ENCODE measurements around the gene RNF212B. TPM values are rescaled to one million over a fixed set of nuclear protein-coding genes. Genes with fewer than 3 reads are reported as not detected.

Gene RNF212B
- total and polyA plus RNA-seq, 2 of the 13 experiments (the other 11 are each of a cell fraction or from before 2014, with no cell fraction given), result 0.05 TPM; not detected in 1

- no peak for TF ChIP-seq BCLAF1 (IDR thresholded peaks at IDR 0.05)
- no peak for TF ChIP-seq ETV6 (CRISPR knock-in tag; conservative IDR thresholded peaks at IDR 0.05)
- no peak for TF ChIP-seq SMARCE1 (IDR thresholded peaks at IDR 0.05; ENCODE audit: borderline replicate concordance)
- TF ChIP-seq ZNF546 (CRISPR knock-in tag; conservative IDR thresholded peaks at IDR 0.05), result no peak
- no peak for TF ChIP-seq ZBTB21 (CRISPR knock-in tag; IDR thresholded peaks at IDR 0.05)
- TF ChIP-seq ZFP36L1 (CRISPR knock-in tag; IDR thresholded peaks at IDR 0.05), result 0 out of 2 replicates have a peak, but pooled peaks have one; percentile 2
- TF ChIP-seq MTERF4 (CRISPR knock-in tag; IDR thresholded peaks at IDR 0.05), result no peak
- TF ChIP-seq KLF12 (CRISPR knock-in tag; IDR thresholded peaks at IDR 0.05; ENCODE audit: borderline replicate concordance), result peak; percentile 58; the same call in 1 of the 2 replicates
- peak; percentile 7; the same call in 1 of the 2 replicates for TF ChIP-seq ZNF350 (CRISPR knock-in tag; IDR thresholded peaks at IDR 0.05; ENCODE audit: borderline replicate concordance, low read depth)
- TF ChIP-seq, protein P1, sequence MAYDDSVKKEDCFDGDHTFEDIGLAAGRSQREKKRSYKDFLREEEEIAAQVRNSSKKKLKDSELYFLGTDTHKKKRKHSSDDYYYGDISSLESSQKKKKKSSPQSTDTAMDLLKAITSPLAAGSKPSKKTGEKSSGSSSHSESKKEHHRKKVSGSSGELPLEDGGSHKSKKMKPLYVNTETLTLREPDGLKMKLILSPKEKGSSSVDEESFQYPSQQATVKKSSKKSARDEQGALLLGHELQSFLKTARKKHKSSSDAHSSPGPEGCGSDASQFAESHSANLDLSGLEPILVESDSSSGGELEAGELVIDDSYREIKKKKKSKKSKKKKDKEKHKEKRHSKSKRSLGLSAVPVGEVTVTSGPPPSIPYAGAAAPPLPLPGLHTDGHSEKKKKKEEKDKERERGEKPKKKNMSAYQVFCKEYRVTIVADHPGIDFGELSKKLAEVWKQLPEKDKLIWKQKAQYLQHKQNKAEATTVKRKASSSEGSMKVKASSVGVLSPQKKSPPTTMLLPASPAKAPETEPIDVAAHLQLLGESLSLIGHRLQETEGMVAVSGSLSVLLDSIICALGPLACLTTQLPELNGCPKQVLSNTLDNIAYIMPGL (CRISPR knock-in tag; IDR thresholded peaks at IDR 0.05; ENCODE audit: borderline replicate concordance in 1 of 2, low read depth in 1 of 2), result peak in 1 of 2 experiments; percentile 5; a peak in 1 of 4 replicates
- no peak for TF ChIP-seq MAFF (IDR thresholded peaks at IDR 0.05; ENCODE audit: low read depth, low read length)
- 0 out of 2 replicates have a peak, but pooled peaks have one; percentile 21 for TF ChIP-seq ZIK1 (CRISPR knock-in tag; IDR thresholded peaks at IDR 0.05; ENCODE audit: borderline replicate concordance, low read depth)
- no peak for TF ChIP-seq MXD4 (CRISPR knock-in tag; IDR thresholded peaks at IDR 0.05)
- 0 out of 2 replicates have a peak, but pooled peaks have one; percentile 34 for TF ChIP-seq GATA4 (IDR thresholded peaks at IDR 0.05; ENCODE audit: borderline replicate concordance, low read depth)
- TF ChIP-seq, protein P2, sequence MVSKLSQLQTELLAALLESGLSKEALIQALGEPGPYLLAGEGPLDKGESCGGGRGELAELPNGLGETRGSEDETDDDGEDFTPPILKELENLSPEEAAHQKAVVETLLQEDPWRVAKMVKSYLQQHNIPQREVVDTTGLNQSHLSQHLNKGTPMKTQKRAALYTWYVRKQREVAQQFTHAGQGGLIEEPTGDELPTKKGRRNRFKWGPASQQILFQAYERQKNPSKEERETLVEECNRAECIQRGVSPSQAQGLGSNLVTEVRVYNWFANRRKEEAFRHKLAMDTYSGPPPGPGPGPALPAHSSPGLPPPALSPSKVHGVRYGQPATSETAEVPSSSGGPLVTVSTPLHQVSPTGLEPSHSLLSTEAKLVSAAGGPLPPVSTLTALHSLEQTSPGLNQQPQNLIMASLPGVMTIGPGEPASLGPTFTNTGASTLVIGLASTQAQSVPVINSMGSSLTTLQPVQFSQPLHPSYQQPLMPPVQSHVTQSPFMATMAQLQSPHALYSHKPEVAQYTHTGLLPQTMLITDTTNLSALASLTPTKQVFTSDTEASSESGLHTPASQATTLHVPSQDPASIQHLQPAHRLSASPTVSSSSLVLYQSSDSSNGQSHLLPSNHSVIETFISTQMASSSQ (IDR thresholded peaks at IDR 0.05; ENCODE audit: low read depth), result no peak
- TF ChIP-seq, protein P2 (CRISPR knock-in tag; IDR thresholded peaks at IDR 0.05; ENCODE audit: borderline replicate concordance), result no peak
- TF ChIP-seq ZNF766 (CRISPR knock-in tag; IDR thresholded peaks at IDR 0.05; ENCODE audit: borderline replicate concordance), result no peak
- TF ChIP-seq TGIF2 (CRISPR knock-in tag; IDR thresholded peaks at IDR 0.05), result no peak
These were observed 62.4 kb downstream of the RNF212B start (continued) for GRCh38 chr14:23299986-23300686.

All from HepG2 (cell line).